OCI-LY7 (cell line): ENCODE measurements around the gene GPHN.

Source experiments
- EZH2phosphoT487 ChIP-seq: fragments of 200-600 bp; sonication (generic); IDR thresholded peaks from 2 replicates; pipeline ENCODE4 v1.6.1; 2018; ENCODE audit warnings: low read depth, borderline replicate concordance, mild to moderate bottlenecking, mixed run types, antibody characterized with exemption, low read length, moderate library complexity, mixed read lengths
- TF ChIP-seq, protein P1 (sequence below): fragments of 200-600 bp; sonication (generic); conservative IDR thresholded peaks from 2 replicates; pipeline ENCODE4 v1.5.1; 2014; ENCODE audit warnings: mild to moderate bottlenecking, antibody characterized with exemption, low read length, moderate library complexity, mixed read lengths

DNA sequence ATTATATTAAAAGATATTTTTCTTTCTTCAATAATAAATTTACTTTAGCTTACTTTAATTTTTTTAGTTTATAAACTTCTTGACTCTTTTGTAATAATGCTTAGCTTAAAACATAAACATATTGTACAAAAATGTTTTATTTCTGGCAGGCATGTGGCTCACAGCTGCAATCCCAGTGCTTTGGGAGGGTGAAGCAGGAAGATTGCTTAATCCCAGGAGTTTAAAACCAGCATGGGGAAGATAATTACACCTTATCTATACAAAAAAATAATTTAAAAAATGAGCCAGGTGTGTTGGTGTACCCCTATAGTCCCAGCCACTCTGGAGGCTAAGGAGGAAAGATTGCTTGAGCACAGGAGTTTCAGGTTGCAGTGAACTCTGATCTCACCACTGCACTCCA is 120.7 kb downstream of the GPHN start:
- TF ChIP-seq, protein P1, sequence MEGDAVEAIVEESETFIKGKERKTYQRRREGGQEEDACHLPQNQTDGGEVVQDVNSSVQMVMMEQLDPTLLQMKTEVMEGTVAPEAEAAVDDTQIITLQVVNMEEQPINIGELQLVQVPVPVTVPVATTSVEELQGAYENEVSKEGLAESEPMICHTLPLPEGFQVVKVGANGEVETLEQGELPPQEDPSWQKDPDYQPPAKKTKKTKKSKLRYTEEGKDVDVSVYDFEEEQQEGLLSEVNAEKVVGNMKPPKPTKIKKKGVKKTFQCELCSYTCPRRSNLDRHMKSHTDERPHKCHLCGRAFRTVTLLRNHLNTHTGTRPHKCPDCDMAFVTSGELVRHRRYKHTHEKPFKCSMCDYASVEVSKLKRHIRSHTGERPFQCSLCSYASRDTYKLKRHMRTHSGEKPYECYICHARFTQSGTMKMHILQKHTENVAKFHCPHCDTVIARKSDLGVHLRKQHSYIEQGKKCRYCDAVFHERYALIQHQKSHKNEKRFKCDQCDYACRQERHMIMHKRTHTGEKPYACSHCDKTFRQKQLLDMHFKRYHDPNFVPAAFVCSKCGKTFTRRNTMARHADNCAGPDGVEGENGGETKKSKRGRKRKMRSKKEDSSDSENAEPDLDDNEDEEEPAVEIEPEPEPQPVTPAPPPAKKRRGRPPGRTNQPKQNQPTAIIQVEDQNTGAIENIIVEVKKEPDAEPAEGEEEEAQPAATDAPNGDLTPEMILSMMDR, result no peak
- TF ChIP-seq EZH2phosphoT487, result no peak
